GM10248 (cell line): ENCODE results near the gene ZNF318.

Experiments used
- CTCF ChIA-PET: fragments of 300-600 bp; sonication (Branson Sonifier 250); formaldehyde crosslinking; extraction: SDS; loops from one replicate; lab custom pipeline; 2021; ENCODE audit warnings: antibody characterized with exemption; lab: Yijun Ruan, JAX
- POLR2A ChIA-PET: fragments of 350-650 bp; sonication (Branson Sonifier 250); formaldehyde crosslinking; extraction: SDS; loops from one replicate; lab custom pipeline; 2020; ENCODE audit warnings: antibody characterized with exemption; lab: Yijun Ruan, JAX
- DNase-seq: peaks from one replicate; pipeline ENCODE4 v3.0.0; 2012; ENCODE audit errors: extremely low spot score
- CTCF ChIP-seq: IDR thresholded peaks from 2 replicates; pipeline ENCODE4 v1.5.1; 2012; ENCODE audit warnings: mild to moderate bottlenecking, low read depth; ENCODE audit errors: extremely low read depth, missing control alignments, control extremely low read depth

ZNF318 gene

DNA sequence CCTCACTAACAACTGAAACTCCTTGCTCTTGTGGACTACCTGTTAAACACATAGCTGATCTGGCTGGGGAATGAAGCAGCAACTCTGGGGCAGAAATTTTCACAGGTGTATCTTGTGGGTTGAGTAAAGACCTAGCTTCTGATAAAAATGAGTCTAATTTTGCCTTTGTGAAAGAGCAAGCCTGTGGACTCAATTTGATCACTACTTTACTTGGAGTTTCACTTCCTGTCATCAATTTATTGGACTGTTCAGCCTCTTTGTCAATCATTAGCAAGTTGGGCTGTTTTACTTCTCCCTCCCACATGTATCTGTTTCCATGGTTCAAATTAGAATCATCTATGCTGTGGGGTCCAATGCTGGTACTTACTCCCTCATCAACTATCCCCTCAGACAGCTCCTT, 31.2 kb downstream of the ZNF318 start:
- peak; percentile 47 for DNase-seq
- TF ChIP-seq CTCF, result no peak
- POLR2A ChIA-PET, result interaction anchor here (0.6 to 1.2 kb wide), 3 partner anchors 12 to 89 kb away, joined by 3 read pairs; partner anchors contain the start of gene ABCC10
- CTCF ChIA-PET, result interaction anchor here (0.9 to 3.4 kb wide), 8 partner anchors 9 to 109 kb away, joined by 3 to 17 read pairs (median 3); partner anchors contain the start of gene DNPH1

GRCh38 chr6:43336382-43336781, 33.1 kb downstream of the ZNF318 start:
- TF ChIP-seq CTCF, result no peak
- POLR2A ChIA-PET, result no interaction called here
- CTCF ChIA-PET, result interaction anchor here (1.1 to 2.6 kb wide), 6 partner anchors 13 to 108 kb away, joined by 3 to 11 read pairs (median 6); partner anchors contain the start of genes CRIP3 and DNPH1
- DNase-seq, result no peak

GRCh38 chr6:43335469-43335868, 34.0 kb downstream of the ZNF318 start:
- POLR2A ChIA-PET, result no interaction called here
- CTCF ChIA-PET, result interaction anchor here (0.8 to 2.4 kb wide), 11 partner anchors 10 to 192 kb away, joined by 3 to 7 read pairs (median 4); partner anchors contain the start of genes CRIP3 and DNPH1
- DNase-seq, result no peak
- no peak for TF ChIP-seq CTCF

GRCh38 chr6:43334466-43335095, 34.9 kb downstream of the ZNF318 start:
- POLR2A ChIA-PET, result no interaction called here
- no peak for TF ChIP-seq CTCF
- CTCF ChIA-PET, result interaction anchor here (0.7 to 2.4 kb wide), 10 partner anchors 11 to 139 kb away, joined by 3 to 7 read pairs (median 4); partner anchors contain the start of genes CRIP3 and SLC22A7
- no peak for DNase-seq

- TF ChIP-seq CTCF, result no peak
- DNase-seq, result no peak
- POLR2A ChIA-PET, result no interaction called here
- CTCF ChIA-PET, result interaction anchor here (1.6 kb wide), 1 partner anchor 79 kb away, joined by 3 read pairs; no protein-coding TSS in a partner anchor
Observed at GRCh38 chr6:43331891-43332290, 37.6 kb downstream of the ZNF318 start.

DNA sequence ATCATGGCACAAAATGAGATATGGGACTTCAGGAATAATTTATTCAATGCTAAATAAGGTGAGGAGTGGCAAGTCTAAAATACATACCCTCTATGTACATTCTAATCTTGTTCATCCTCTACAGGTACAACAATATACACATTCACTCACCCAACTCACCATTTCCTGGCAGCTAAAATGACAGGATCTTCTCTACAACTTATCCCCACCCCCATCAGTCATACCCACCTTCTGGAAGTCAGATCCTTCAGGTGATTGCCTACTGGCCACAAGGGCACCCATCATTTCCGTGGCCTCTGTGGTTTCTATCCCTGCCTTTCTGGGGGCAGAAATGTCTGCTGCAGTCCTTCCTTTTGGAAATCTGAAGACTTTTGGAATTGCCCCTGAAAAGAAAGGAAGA, 38.0 kb downstream of the ZNF318 start:
- TF ChIP-seq CTCF, result no peak
- ChIA-PET CTCF (interaction anchor here (1.6 kb wide), 1 partner anchor 79 kb away, joined by 3 read pairs; no protein-coding TSS in a partner anchor), POLR2A (no interaction called here)
- no peak for DNase-seq
